Measurements from ENCODE around the gene DDX41. TPM values are rescaled to one million over a fixed set of nuclear protein-coding genes. Genes with fewer than 3 reads are reported as not detected.

The DDX41 gene
- total RNA-seq, 1 experiment from 2014 or later: 133 TPM

DNA sequence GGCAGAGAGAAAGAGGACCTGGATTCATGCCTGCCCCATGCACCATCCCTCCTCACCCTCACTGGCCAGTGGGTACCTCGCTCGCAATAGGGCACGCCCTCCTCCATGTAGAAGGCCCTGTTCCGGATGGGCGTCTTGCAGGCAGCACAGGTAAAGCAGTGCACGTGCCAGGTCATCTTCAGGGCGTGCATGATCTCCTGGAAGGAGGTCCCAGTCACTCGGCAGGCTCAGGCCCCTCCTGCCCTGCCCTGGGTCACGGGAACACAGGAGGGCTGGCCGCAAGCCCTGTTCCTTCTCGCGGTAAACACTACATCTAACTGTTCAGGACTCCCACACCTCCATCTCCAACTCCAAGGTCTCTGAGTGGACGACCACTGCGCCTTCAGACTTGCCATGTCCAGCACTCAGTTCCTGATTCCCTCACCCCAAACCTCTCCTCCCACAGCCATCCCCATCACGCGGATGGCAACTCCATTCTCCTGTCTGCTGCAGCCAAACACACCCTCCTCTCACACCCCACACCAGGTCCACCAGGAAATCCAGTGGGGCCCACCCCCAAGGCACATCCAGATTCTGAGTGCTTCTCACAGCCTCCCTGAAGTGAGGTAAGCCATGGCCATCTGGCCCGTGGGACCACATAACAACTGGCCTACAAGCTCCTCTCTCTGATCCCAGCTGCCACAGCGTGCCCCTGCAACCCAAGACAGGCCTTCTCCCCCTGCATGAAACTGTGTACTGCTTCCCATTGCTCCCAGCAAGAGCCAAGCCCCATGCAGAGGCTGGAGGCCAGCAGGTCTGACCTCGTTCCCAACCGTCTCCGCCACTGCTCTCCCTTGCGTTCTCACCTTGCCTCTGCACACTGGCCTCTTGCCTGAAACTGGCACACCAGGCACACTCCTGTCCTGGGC lies 32.5 kb downstream of the DDX41 start:
- Histone ChIP-seq H4K5ac (ENCODE audit: insufficient read length, low read depth, low read length) (no peak overlapping the region), H2AFZ (ENCODE audit: low read length) (no peak overlapping the region), H3K23me2 (ENCODE audit: insufficient read length, low read depth, low read length, poor library complexity, severe bottlenecking) (no peaks in the 10 kb centered on the region), H4K20me1 (ENCODE audit: control insufficient read depth, insufficient read depth, insufficient read length) (no peaks in the 10 kb centered on the region), H3K9ac (ENCODE audit: extremely low read depth, insufficient read length, low read length) (no peak overlapping the region), H3K4ac (ENCODE audit: low read depth, low read length) (no peak overlapping the region), H3K4me1 (ENCODE audit: insufficient read depth, low read length) (no peaks in the 10 kb centered on the region), H3K79me1 (ENCODE audit: insufficient read depth, low read depth, low read length, poor library complexity, severe bottlenecking) (no peaks in the 10 kb centered on the region), H4K8ac (replicated peaks; ENCODE audit: insufficient read length, low read depth, low read length) (peak overlapping the region; percentile 1), H4K91ac (ENCODE audit: insufficient read length, low read depth, low read length) (no peak overlapping the region), H2BK120ac (ENCODE audit: low read depth, low read length, poor library complexity, severe bottlenecking) (no peak overlapping the region), H2BK15ac (ENCODE audit: low read depth, low read length) (no peak overlapping the region), H3K9me3 (ENCODE audit: control insufficient read depth, low read depth, low read length) (no peaks in the 10 kb centered on the region), H3K27ac (ENCODE audit: insufficient read length, low read depth, low read length) (no peak overlapping the region), H3K27me3 (ENCODE audit: insufficient read depth, low read length) (no peaks in the 10 kb centered on the region), H3K23ac (ENCODE audit: insufficient read length, low read depth, low read length) (no peak overlapping the region), H3K56ac (ENCODE audit: insufficient read length, low read depth, low read length) (no peak overlapping the region), H2BK20ac (ENCODE audit: low read depth, low read length, poor library complexity, severe bottlenecking) (no peak overlapping the region), H2AK5ac (ENCODE audit: insufficient read length, low read length) (no peak overlapping the region), H2BK5ac (ENCODE audit: insufficient read length, low read length) (no peak overlapping the region), H3K4me2 (ENCODE audit: insufficient read depth, insufficient read length, low read length) (no peak overlapping the region), H3K79me2 (ENCODE audit: insufficient read depth, low read length) (no peaks in the 10 kb centered on the region), H3K18ac (ENCODE audit: insufficient read length, low read depth, low read length) (no peak overlapping the region), H3K14ac (ENCODE audit: insufficient read depth, low read length) (no peak overlapping the region), H3T11ph (ENCODE audit: low read length) (no peak overlapping the region), H2BK12ac (ENCODE audit: insufficient read length, low read depth, low read length) (no peak overlapping the region)
- Mint-ChIP-seq H3K4me3 (no peak overlapping the region; a peak in 1 of 5 replicates), H3K27me3 (ENCODE audit: low read depth) (no peaks in the 10 kb centered on the region; the same call in none of the 2 replicates), H3K9me3 (no peaks in the 10 kb centered on the region), H3K4me1 (peaks cover 0 to 3% of the 10 kb centered on the region in 2 experiments; a peak in 1 of 4 replicates), H3K27ac (peak overlapping the region in 2 of 3 experiments; percentile 76 to 83; a peak in 5 of 7 replicates), H3K36me3 (ENCODE audit: insufficient read depth in 1 of 3, low read depth in 3 of 3) (peaks cover 31 to 80% (median 73%) of the 10 kb centered on the region in 3 experiments)
- no CpG with 5 or more reads among the region's 22 CpGs for WGBS (ENCODE audit: extremely low coverage, insufficient read length, low lambda C conversion rate)
- DNase-seq: no peak
- TF ChIP-seq, protein P1, sequence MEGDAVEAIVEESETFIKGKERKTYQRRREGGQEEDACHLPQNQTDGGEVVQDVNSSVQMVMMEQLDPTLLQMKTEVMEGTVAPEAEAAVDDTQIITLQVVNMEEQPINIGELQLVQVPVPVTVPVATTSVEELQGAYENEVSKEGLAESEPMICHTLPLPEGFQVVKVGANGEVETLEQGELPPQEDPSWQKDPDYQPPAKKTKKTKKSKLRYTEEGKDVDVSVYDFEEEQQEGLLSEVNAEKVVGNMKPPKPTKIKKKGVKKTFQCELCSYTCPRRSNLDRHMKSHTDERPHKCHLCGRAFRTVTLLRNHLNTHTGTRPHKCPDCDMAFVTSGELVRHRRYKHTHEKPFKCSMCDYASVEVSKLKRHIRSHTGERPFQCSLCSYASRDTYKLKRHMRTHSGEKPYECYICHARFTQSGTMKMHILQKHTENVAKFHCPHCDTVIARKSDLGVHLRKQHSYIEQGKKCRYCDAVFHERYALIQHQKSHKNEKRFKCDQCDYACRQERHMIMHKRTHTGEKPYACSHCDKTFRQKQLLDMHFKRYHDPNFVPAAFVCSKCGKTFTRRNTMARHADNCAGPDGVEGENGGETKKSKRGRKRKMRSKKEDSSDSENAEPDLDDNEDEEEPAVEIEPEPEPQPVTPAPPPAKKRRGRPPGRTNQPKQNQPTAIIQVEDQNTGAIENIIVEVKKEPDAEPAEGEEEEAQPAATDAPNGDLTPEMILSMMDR (conservative IDR thresholded peaks at IDR 0.05): no peak

All from H9 (cell line).